COLO668 (cell line): ENCODE measurements around the gene GALNT4.

Experiments
- DNase-seq: peaks from one replicate; lab custom pipeline; 2025; ENCODE audit not compliant: unreplicated experiment; lab: John Stamatoyannopoulos, UW

Gene GALNT4

DNA sequence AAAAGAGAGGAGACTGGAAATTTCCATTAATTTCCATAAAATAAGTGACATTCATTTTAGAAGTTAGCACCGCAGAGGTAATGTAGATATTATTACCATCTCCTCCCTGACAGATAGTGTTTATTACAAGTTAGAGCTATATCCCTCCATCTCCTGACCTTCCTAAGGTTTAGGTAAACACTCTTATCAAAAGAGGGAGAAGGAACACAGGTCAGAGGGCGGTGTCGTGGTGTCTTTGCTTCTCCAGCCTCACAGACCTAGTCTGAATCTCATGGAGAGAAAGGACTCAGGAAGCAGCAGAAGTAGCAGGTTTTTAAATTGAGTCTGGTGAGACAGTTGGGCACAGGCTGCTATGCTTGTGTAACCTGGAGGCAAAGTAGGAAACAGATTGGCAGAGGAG, 12.8 kb upstream of the GALNT4 start:
- DNase-seq = no peak

DNA sequence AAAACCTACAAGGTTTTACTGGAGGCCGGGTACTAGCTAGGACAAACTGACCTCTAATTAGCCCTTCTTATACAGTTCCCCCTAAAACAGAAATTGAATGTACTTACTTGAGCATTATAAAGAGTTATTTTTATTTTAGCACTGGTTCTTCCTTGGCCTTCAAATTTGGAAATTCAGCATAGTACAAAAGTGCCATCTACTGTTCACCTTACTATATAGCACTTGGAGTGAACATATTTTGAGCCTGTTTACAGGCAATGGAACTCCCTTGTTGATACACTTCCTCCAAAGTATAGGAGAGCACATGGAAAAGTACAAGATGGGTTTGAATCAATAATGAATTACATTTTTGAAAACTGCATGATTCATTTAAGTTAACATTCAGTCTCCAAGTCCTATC, 5.1 kb upstream of the GALNT4 start:
- no peak for DNase-seq

DNA sequence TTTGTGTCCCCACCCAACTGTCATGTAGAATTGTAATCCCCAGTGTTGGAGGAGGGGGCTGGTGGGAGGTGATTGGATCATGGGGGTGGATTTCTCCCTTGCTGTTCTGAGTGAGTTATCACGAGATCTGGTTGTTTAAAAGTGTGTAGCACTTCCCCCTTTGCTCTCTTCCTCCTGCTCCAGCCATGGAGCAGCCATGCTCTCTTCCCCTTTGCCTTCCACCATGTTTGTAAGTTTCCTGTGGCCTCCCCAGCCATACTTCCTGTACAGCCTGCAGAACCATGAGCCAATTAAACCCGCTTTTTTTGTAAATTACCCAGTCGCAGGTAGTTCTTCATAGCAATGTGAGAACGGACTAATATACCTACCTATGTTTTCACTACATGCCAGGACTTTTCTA, 3.8 kb upstream of the GALNT4 start:
- DNase-seq = no peak

DNA sequence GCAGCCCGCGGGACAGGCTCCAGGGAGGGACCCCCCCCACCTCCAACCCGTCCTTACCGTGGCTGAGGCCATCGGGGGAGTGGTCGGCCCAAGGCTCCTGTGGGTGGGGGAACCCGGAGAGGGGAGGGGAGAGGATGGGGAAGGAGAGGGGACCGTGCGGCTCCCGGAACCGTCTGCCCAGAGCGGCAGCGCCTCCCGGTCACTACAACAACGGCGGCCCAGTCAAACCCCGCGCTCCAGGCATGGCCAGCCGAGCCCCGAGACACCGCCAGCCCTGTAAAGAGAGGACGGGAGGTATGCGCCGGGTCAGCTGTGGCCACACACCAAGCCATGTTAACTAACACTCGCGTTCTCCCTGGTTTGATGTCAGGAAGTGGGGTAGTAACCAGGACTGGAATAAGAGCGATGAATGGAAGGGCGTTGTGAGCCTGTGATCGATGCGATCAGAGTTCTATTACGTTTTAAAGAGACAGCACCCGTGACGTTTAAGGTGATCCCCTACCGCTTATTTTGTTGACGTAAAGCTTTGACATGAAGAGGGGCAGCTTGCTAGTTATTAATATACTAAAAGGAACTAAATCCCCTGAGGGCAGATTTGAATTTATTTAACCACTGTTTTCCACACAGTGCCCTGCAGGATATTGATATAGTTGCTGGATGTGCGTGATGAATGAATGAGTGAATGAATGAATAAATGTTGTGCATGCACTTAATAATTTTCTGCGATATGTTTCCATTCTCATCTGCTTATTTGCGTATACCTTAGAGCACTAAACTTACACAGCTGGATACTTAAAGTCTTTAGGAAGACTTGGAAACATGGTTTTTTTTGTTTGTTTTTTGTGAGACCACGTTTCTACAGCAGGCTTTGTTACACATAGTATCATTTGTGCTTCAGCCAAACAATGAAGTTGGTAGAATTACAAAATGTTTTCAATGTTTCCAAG, 1.5 kb upstream of the GALNT4 start, which contains the start of gene POC1B:
Gene POC1B (minus strand): TSS at position 224 of the 947 bp plus-strand sequence. CDS start 152 bp downstream, at position 72.
- peak; percentile 89 for DNase-seq

DNA sequence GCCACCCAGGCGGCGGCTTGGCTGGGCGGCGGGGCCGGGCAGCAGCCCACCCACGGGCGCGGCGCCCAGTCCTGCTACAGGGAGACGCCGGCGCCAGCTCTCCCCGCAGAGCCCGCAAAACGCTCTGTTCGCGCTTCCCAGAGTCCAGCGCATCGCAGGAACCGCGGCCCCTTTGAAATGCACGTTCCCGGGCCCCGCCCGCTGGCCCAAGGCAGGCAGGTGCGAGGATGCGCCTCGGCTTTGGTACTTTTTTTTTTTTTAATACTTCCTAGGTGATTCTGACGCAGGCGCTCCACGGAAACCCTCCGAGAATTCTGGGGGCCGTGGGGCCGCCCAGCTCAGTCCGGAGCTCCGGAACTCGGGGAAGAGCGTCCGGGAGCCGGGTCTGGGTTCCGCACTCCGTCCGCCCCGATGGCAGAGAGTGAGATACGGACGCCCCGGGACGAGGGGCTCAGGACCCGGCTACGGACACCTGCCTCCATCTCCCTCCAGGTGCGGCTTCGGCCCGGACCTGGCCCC, 768 bp upstream of the GALNT4 start:
- DNase-seq = peak; percentile 78

DNA sequence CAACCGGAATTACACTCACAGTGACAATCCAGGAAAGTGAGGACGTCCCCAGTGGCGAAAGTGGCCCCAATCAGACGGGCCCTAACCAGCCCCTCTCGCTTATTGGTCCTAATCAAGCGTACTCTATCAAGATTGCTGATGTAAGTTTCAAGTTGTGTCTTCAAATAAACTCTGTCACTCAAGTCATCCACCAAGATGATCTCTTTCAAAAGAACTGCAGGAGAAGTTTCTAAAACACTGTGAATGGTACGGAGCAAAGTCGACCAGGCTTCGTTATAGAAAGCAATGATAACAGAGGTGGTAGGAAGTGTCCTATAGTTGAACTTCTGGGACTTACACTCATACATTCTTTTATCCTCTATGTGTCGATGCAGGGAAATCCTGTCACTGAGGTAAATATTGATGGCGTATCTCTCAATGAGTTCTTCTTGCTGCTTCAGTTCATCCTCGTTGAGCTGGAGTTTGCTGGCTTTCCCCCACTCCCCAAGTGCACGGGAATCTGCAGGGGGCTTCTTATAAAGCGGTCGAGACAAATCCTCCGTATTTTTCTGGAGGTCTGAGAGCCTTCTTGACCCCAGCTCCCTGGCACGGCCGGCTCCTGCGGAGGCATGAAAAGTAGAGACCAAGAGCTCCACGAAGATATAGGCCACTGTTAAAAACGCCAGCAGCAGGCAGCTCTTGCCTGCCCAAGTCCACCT, 604 bp downstream of the GALNT4 start:
- no peak for DNase-seq

DNA sequence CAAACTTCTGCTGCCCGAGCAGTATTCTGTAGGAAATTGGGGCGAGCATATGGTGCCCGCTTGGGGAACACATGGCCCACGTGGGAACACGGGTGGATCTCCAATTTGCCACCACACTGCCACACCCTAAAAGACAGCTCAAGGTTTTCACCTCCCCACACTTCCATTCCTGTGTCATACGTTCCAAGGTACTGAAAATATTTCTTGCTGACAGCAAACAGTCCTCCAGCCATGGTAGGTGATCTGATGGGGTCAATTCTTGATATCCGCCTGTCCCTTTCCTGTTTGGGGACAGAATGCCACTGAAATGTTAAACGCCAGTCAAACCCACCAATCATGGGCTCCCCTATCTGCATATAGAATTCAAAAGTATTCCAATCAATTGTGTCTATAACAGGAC, 1.2 kb downstream of the GALNT4 start:
- DNase-seq = no peak

DNA sequence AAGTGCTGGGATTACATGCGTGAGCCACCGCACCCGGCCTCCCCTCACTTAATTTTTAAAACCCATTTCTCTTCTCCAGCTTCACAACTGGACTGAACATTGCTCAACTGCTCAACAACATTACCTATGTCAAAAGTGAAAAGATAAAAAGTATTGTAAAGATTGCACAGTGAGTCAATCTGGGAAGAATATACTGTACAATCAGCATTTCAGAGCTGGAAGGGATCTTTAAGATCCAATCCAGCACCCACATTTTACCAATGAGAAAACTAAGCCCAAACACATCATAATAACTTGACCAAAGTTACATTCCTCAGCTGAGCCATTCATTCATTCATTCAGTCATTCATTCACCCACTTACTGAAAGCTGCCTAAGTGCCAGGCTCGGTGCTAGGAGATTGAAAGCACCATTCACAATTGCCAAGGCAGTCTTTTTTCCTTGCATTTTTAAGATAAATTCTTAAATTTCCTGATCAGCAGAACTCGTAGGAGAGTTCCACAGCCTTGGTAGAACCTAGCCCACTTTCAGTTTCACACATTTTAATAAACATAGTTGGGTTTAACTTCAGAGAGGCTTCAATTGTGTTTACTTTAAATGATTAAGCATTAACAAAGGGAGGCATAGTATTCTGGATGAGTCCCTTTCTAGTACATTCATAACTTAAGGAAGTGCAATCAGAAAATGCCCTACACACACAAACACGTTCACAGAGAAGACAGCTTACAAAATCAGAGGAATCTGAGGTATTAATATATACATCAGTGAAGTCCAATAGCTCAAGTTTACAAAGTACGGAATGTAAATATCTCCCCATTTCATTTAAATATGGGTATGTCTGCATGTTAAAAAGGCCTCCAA, 3.0 kb downstream of the GALNT4 start:
- DNase-seq = no peak

DNA sequence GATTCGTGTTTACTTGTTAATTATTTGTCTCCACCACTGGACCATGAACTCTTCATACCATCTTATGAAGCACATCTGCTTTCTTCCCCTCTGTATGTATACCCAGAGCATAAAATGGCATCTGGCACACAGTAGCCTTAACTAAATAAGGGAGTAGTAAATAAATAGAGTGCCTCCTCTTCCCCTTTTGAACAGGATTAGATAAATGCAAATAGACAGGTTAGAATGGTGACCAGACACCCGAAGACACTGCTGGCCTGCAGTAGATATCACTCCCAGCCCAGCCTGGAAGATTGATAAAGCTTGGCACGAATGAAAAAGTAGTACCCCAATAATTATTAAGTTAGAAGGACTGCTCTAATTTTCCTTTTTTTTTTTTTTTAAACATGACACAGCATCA, 6.9 kb downstream of the GALNT4 start:
- DNase-seq = no peak

DNA sequence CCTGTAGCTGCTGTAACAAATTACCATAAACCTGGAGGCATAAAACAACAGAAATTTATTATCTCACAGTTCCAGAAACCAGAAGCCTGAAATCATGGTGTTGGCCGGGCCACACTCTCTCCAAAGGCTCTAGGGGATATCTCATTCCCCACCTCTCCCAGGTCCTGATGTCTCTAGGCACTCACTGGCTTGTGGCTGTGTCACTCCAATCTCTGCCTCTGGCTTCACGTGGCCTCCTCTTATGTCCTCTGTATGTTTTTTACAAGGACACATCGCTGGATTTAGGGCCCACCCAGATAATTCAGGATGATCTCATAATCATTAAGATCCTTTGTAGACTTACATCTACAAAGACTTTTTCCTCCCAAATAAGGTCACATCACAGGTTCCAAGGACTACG, 8.0 kb downstream of the GALNT4 start:
- no peak for DNase-seq

DNA sequence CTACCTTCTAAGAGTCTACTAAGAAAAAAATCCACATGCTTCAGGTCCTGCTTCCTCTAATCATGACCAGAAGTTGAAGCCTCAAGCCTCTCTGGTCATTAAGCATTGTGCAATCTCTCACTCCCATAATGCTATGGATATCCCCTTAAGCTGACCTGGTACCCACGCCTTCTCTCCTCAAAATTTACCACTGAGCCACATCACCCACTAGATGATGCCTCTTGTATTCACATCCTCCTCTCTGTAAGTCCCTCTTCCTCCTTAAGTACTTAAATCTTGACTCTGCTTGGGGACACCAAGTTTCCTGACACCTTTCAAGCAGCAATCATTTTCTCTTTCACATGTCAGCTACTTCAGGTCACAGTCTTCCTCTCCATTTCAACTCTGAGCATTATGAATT, 9.8 kb downstream of the GALNT4 start:
- DNase-seq = no peak

DNA sequence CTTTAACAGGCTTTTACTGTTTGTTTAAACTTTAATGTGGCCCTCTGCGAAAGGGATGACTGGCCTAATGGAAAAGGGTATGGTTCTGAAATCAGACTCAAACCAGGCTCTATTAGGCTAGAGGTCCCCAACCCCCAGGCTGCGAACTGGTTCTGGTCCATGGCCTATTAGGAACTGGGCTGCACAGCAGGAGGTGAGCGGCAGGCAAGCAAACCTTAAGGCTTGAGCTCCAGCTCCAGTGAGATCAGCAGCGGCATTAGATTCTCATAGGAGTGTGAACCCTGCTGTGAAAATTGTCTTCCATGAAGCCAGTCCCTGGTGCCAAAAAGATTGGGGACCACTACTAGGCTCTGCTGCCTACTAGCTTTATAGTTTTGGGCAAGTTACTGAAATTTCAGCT, 11.1 kb downstream of the GALNT4 start:
- no peak for DNase-seq

DNA sequence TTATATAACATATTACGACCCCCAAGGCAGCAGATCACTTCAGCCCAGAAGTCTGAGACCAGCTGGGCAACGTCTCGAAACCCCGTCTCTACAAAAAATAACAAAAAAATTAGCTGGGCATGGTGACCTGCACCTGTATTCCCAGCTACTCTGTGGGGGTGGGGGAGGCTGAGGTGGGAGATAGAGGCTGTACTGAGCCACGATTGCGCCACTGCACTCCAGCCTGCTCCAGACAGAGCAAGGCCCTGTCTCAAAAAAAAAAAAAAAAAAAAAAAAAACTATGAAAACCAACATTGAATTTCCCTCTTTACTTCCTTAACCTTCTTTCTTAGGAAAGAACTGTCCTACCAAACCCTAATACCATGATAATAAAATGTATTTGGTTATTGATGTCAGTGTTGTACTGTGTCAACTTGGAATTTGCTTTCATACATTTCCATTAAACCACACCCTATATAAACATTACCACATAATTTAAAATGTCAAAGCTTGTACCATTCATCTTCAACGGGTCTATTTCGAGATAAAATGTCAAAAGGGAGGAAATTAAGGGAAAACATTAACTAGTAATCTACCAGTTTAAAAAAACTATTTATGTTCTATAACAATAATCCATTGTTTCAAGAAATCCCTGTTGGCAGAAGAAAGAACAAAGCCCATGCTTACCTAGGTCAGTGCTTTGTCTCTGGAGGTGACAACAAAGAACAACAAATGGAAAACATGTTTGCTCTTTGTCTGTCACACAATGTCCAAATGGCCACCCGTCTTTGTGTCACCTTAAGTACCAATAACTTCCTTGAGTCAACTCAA, 17.4 kb downstream of the GALNT4 start:
- DNase-seq = no peak

DNA sequence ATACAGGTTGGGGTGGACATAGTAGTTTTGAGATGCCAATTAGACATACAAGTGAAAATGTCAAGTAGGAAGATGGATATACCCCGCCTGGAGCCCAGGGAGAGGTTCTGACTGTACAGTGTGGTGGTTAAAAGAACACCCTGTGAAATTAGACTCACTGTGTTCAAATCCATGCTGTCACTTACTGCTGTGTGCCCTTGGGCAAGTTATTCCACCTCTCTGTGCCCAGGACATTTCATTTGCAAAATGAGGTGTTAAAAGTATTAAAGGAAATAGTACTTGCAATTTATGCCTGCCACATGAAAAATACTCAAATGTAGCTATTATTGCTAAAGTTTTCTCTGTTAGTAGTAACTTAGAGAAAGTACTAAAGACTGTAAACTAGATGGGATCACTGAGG, 18.5 kb downstream of the GALNT4 start:
- DNase-seq = no peak

DNA sequence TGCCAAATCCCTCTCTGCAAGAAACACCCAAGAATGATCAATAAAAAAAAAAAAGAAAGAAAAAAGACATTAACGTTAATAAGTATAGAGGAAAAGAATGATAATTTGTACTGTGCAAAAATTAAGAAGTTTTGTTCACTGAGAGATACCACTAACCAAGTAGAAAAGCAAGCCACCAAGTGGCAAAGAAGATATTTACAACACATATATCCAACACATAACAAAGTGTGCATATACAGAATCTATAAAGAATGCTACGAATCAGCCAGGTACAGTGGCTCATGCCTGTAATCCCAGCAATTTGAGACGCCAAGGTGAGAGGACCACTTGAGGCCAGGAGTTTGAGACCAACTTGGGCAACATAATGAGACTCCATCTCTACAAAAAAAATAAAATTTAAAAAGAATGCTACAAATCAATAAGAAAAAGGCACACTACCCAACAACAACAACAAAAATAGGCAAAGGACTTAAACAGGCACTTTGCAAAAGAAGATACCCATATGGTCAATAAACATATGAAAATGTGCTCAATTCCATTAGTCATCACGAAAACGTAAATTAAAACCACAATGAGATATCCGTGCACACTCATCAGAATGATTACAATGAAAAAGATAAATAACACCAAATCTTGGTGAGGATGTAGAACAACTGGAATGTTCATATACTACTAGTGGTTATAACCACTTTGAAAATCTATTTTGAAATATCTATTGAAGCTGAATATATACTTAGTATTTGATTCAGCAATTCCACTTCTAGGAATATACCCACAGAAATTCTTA, 19.8 kb downstream of the GALNT4 start:
- DNase-seq = no peak

DNA sequence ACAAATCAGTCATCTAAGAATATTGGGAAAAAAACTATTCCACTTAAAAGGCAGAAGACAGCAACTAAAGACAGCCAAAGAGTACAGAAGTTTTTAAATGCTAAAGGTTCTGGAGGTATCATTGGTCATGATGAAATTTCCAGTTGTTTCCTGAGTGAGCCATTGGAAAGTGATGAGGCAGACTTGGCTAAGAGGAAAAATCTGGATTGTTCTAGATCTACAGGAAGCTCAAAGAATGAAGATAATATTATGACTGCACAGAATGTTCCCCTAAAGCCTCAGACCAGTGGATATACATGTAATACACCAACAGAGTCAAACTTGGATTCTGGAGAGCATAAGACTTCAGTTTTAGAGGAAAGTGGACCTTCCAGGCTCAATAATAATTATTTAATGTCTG, 22.8 kb downstream of the GALNT4 start:
- DNase-seq = no peak

DNA sequence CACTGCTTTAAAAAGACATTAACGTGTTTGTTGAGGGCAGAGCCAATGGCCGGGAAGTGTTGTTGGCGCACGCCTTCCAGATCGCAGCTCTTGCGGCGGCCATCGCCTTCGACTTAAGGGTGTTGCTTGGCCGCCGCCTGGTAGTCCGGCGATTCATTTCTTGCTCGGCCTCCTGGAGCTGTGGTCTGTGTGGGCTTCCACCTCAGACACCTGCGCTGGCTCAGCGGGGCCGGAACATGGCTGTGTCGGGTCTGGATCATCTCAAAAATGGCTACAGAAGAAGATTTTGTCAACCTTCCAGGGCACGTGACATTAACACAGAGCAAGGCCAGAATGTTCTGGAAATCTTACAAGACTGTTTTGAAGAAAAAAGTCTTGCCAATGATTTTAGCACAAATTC, 24.7 kb downstream of the GALNT4 start:
- no peak for DNase-seq

DNA sequence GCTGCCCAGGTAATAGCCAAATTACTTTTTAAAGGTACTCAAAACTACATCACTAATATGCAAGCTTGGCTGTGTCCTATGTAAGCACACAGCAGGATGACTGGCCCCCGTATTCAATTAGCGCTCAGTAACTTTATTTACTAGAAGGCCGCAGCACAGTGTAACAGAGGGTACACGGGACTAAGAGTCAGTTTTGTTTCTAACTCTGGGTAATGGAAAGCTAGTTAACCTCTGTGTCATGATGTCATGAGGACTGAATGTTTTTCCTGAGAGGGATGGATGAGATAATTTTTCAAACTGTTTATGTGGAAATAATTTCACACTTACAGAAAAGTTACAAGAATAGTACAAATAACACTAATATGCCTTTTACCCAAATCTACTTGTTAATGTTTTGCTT, 27.1 kb downstream of the GALNT4 start:
- no peak for DNase-seq

DNA sequence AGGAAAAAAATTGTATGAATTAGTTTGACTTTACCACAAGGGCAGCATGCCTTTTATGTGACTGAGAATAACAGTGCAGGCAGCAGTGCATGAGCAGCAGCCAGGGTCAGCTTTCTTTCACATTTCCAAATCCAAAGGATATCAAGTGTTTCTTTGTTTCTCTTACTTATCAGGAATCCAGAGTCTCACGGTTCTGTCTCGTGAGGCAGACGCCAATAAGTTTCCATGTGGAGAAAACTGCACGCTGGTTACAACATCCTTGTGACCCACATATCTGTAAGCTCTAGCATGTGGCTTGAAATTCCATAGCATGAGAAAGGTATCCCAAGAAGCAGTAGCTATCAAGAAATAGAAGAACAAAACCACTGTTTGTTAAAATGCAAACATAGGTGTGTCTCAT, 27.6 kb downstream of the GALNT4 start:
- DNase-seq = no peak
